Body of pancreas (tissue), 4 donors: Measurements from ENCODE around the gene PISD. TPM values are rescaled to one million over a fixed set of nuclear protein-coding genes. Genes with fewer than 3 reads are reported as not detected.

Source experiments
- ATAC-seq: fragments of 150-250 bp; one replicate; pipeline ENCODE4 v1.9.1; 2016
- DNase-seq, 4 donors: peaks; one replicate each; pipeline ENCODE4 v3.0.0-alpha.2; 2019
- H3K27ac ChIP-seq, 4 donors: fragments of 200-600 bp; sonication (generic); 1 replicate in 3 of 4; 2 replicates in 1 of 4; pipeline versions ENCODE4 v1.5.1 to v1.6.1; 2016 to 2019; ENCODE audit warnings: mild to moderate bottlenecking in 1 of 4, mixed read lengths in 1 of 4, moderate library complexity in 1 of 4
- H3K27me3 ChIP-seq, 2 donors: fragments of 200-600 bp; sonication (generic); one replicate each; pipeline ENCODE4 v1.6.0; 2016; ENCODE audit warnings: mild to moderate bottlenecking in 1 of 2
- H3K36me3 ChIP-seq, 2 donors: fragments of 200-600 bp; sonication (generic); replicated peaks in 1 of 2; 2 replicates each; pipeline ENCODE4 v1.5.1; 2016; ENCODE audit warnings: low read depth in 2 of 2; ENCODE audit not compliant: insufficient read depth in 1 of 2
- H3K4me1 ChIP-seq: fragments of 200-600 bp; sonication (generic); one replicate; pipeline ENCODE4 v1.6.0; 2016
- H3K4me3 ChIP-seq, 2 donors: fragments of 200-600 bp; sonication (generic); 1 replicate in 1 of 2; 2 replicates in 1 of 2; pipeline ENCODE4 v1.5.1; 2016 to 2019
- H3K9me3 ChIP-seq, 3 donors: fragments of 200-600 bp; sonication (generic); 1 replicate in 2 of 3; 2 replicates in 1 of 3; pipeline ENCODE4 v1.5.1; 2016
- CTCF ChIP-seq, 7 experiments: fragments of 450-650 bp in 4 of 7; fragments of 200-600 bp in 3 of 7; sonication (generic) in 3 of 7; IDR thresholded peaks; one replicate each; pipeline ENCODE4 v1.5.1; 2016 to 2019; ENCODE audit warnings: antibody characterized with exemption in 7 of 7
- POLR2A ChIP-seq, 3 donors: fragments of 450-650 bp; IDR thresholded peaks; one replicate each; pipeline ENCODE4 v1.6.1; 2016; ENCODE audit warnings: antibody characterized with exemption in 3 of 3, mild to moderate bottlenecking in 2 of 3
- WGBS, 2 donors: methylation state at CpG; one replicate each; pipeline ENCODE4 v1.1.5; 2017; 5-methylcytosine and 5-hydroxymethylcytosine counted together
- intact Hi-C: fragments of 100-400 bp; cut with DNase I; formaldehyde crosslinking; loops from one replicate; pipeline ENCODE4 v1.15.1; 2023
- total RNA-seq, 2 donors: library from RNA; depleted of rRNA; stranded (reverse); fragments of >200 nt; gene quantifications; one replicate each; pipeline ENCODE4 v1.1.0, GENCODE V29; 2016

Gene PISD
- total RNA-seq, 2 donors from 2014 or later: 22.3 to 31.3 TPM

DNA sequence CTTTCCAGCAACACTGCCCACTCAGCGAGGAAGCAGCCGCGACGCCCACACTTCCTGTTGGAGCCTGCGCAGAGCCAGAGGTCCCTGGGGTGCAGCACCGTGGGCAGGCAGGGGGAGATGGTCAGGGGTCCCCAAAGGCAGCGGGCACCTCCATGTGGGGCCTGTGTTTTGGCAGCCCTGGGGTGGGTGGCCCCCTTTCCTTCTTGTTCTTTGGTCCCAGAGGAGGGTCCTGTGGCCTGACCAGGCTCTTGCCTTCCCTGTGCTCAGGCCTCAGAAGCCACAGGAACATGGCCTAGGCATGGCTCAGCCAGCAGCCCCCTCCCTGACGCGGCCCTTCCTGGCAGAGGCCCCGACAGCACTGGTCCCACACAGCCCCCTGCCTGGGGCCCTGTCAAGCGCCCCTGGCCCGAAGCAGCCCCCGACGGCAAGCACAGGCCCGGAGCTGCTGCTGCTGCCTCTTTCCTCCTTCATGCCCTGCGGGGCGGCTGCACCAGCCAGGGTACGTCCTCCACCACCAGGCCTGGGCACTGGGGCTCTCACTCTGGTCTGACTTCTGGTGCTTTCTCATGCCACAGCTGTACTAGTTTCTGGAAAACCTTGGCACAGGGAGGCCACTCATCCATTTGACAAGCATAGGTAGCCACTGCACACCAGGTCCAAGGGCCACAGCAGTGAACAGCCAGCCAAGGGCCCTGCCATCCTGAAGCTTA lies 47.1 kb downstream of the PISD start:
- Histone ChIP-seq H3K27ac (no peak overlapping the region), H3K36me3 (peaks cover 7 to 11% of the 10 kb centered on the region in 2 donors), H3K9me3 (no peaks in the 10 kb centered on the region), H3K4me1 (no peaks in the 10 kb centered on the region), H3K27me3 (no peaks in the 10 kb centered on the region), H3K4me3 (no peak overlapping the region)
- DNase-seq: no peak
- TF ChIP-seq POLR2A (IDR thresholded peaks at IDR 0.05): no peak
- no peak for TF ChIP-seq CTCF (IDR thresholded peaks at IDR 0.05)
- WGBS, 2 donors: 71% methylated on average over 17 of the region's 18 CpGs; no CpG with 5 or more reads in 1 of the 2 donors
- ATAC-seq: no peak
- intact Hi-C loops: no loop called here

- Histone ChIP-seq H3K4me3 (no peak overlapping the region), H3K36me3 (peaks cover 4% of the 10 kb centered on the region in 2 donors), H3K27ac (no peak overlapping the region), H3K4me1 (no peaks in the 10 kb centered on the region), H3K27me3 (no peaks in the 10 kb centered on the region), H3K9me3 (no peaks in the 10 kb centered on the region)
- intact Hi-C loops: no loop called here
- WGBS, 2 donors: 78 to 87% methylated on average over 9 to 10 of the region's 10 CpGs
- TF ChIP-seq CTCF (IDR thresholded peaks at IDR 0.05) (no peak), POLR2A (IDR thresholded peaks at IDR 0.05) (no peak)
- no peak for ATAC-seq
- DNase-seq: no peak
These were observed 48.1 kb downstream of the PISD start for GRCh38 chr22:31613904-31614296.

GRCh38 chr22:31613286-31613903 lies 48.6 kb downstream of the PISD start:
- Histone ChIP-seq H3K4me3 (no peak overlapping the region), H3K27me3 (no peaks in the 10 kb centered on the region), H3K9me3 (no peaks in the 10 kb centered on the region), H3K36me3 (peaks cover 0 to 2% of the 10 kb centered on the region in 2 donors), H3K27ac (no peak overlapping the region), H3K4me1 (no peaks in the 10 kb centered on the region)
- WGBS, 2 donors: 89 to 93% methylated on average over 3 to 23 of the region's 23 CpGs
- ATAC-seq: no peak
- intact Hi-C loops: no loop called here
- TF ChIP-seq POLR2A (IDR thresholded peaks at IDR 0.05) (no peak), CTCF (IDR thresholded peaks at IDR 0.05) (no peak)
- DNase-seq: no peak

GRCh38 chr22:31612891-31613285 lies 49.1 kb downstream of the PISD start:
- ATAC-seq: no peak
- no peak for DNase-seq
- intact Hi-C loops: no loop called here
- no peak overlapping the region for H3K4me3 ChIP-seq
- H3K4me1 ChIP-seq: no peaks in the 10 kb centered on the region
- 83 to 89% methylated on average over 11 to 12 of the region's 12 CpGs for WGBS, 2 donors
- H3K27me3 ChIP-seq: no peaks in the 10 kb centered on the region
- H3K27ac ChIP-seq: no peak overlapping the region
- peaks cover 0 to 2% of the 10 kb centered on the region in 2 donors for H3K36me3 ChIP-seq
- no peak for TF ChIP-seq POLR2A (IDR thresholded peaks at IDR 0.05)
- TF ChIP-seq CTCF (IDR thresholded peaks at IDR 0.05): no peak
- no peaks in the 10 kb centered on the region for H3K9me3 ChIP-seq
